GM20000 (cell line): ENCODE results near the gene WWC1.
"Not testable (repeated sequence)": the region's sequence is repeated elsewhere in the genome, so short reads cannot be mapped to it uniquely, and the experiment has no call there.

Experiments used
- DNase-seq: peaks from one replicate; pipeline ENCODE4 v3.0.0; 2012; ENCODE audit warnings: low spot score
- TF ChIP-seq, protein P1 (sequence below): IDR thresholded peaks from 2 replicates; pipeline ENCODE4 v1.5.1; 2012; ENCODE audit warnings: mild to moderate bottlenecking, control low read depth; ENCODE audit errors: extremely low read depth, missing control alignments

The WWC1 gene

GRCh38 chr5:168304349-168304748, 12.9 kb downstream of the WWC1 start:
- DNase-seq = no peak
- TF ChIP-seq, protein P1, sequence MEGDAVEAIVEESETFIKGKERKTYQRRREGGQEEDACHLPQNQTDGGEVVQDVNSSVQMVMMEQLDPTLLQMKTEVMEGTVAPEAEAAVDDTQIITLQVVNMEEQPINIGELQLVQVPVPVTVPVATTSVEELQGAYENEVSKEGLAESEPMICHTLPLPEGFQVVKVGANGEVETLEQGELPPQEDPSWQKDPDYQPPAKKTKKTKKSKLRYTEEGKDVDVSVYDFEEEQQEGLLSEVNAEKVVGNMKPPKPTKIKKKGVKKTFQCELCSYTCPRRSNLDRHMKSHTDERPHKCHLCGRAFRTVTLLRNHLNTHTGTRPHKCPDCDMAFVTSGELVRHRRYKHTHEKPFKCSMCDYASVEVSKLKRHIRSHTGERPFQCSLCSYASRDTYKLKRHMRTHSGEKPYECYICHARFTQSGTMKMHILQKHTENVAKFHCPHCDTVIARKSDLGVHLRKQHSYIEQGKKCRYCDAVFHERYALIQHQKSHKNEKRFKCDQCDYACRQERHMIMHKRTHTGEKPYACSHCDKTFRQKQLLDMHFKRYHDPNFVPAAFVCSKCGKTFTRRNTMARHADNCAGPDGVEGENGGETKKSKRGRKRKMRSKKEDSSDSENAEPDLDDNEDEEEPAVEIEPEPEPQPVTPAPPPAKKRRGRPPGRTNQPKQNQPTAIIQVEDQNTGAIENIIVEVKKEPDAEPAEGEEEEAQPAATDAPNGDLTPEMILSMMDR = no peak

DNA sequence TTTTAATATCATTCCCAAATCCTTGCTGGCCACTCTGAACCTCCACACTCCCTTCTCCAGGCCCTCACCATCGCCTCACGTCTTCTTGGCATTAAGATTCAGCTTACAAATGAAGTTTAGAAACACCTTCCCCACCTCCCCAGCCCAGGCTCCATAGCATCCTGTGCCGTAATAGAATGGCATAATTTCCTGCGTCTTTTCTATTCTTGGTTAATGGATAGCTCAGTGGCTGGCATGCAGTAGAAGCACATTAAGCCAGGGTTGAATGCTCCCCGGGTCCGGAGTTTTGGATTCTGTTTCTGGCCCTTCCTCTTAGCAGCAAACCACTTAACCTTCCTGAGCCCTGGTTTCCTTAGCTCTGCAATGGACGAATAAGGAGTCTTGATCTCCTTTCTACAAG, 13.8 kb downstream of the WWC1 start:
- TF ChIP-seq, protein P1 = no peak
- DNase-seq = no peak

GRCh38 chr5:168307022-168307421, 15.6 kb downstream of the WWC1 start:
- TF ChIP-seq, protein P1 = no peak

DNA sequence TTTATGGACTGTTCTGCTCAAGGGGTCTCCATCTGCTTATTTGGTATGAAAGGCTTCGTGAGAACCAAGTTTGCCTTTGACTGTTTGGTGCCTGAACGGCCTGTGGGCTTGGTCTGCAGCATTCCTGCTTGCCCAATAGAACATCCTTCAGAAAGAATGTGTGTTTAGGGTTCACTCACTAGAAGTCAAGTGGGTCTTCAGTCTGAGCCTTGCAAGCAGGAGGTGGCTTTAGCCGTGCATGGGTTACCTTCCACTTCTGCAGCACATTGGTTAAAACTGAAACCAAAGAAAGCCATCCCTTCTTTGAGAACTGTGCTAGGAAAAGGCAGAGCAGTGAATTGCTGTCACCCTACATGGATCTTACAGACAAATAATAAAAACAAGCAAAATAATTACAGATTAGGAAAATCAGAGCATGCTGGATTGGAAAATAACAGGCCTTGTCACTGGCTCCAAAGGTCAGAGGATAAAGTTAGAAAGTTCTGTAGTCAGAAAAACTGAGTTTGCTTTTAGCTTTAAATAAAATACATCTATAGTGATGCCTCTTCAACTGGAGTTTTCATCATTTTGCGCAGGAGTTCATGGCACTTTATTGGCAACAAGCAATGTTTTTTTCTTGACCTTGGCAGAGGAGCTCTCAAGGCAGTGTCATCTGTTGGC, 16.6 kb downstream of the WWC1 start:
- no peak for DNase-seq
- TF ChIP-seq, protein P1 = no peak

More at GRCh38 chr5:168307022-168307421, 15.6 kb downstream of the WWC1 start:
- DNase-seq = no peak

DNA sequence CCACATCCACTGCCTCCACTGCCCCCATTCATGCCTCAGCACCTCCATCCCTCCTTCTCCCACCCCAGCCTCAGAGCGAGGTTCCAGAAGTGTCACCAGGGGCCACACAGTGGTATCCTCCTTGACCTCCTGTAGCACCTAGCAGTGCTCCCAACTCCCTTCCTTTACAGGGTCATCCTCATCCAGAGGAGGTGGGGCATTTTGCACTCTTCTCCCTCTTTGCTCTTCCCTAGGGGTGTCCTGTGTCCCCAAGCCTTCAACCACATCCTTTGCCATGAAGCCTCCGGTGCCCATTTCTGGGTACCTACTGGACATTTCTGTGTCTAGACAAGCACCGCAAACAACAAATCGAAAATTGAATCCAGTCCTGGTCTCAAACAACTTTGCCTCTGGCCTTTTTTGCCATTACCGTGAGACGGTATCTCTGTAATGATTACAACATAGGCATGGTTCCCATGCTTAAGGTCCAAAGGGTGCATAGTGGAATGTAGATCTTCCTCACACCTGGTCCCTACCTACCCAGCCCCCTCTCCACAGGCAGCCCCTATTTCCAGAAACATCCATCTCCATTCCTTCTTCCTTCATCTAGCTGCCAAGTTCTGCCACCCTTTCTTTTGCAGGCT, 17.6 kb downstream of the WWC1 start:
- DNase-seq = no peak
- TF ChIP-seq, protein P1 = no peak

DNA sequence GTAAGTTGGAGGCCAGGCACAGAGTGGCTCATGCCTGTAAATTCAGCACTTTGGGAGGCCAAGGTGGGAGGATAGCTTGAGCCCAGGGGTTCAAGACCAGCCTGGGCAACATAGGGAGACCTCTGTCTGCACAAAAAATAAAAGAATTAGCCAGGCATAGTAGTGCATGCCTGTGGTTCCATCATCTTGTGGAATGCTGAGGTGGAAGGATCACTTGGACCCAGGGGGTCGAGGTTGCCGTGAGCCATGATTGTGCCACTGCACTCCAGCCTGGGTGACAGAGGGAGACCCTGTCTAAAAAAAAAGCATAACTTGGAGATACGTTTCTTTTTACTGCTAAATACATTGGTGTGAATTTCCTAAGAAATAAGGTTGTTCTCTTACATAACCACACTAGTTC, 19.1 kb downstream of the WWC1 start:
- DNase-seq = not testable (repeated sequence)

DNA sequence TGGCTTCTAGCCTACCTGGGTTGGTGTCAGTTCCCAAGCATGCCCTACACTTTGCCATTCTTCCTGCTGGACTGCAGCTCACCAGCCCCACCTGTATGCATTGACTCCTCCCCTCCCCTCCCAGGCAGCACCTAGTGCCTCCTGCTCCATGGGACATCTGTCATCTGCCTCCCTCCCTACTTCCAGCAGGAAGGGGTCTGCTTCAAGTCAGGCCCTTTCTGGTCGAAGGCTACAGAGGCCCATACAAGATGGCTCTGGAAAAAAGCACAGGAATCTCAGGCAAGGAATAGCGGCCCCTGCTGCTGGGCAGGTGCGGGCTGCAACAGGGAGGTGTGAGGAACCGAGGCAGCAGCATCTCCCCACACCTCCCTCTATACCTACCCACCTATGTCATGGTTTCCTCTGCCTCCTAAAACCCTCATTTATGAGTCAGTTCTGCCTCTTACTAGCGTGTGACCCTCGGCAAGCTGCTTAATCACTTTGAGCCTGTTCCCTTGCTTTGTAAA, 19.7 kb downstream of the WWC1 start:
- DNase-seq = no peak
- TF ChIP-seq, protein P1 = no peak
